ENCODE measurements around the gene ZNF154. TPM values are rescaled to one million over a fixed set of nuclear protein-coding genes. Genes with fewer than 3 reads are reported as not detected.
A peak's percentile ranks its signal among the peaks of the same experiment; 100 is the strongest.

ZNF154 gene
- total RNA-seq, 2 donors from 2014 or later = 15.9 to 21.2 TPM

GRCh38 chr19:57653689-57654088 is 55.3 kb downstream of the ZNF154 start:
- Mint-ChIP-seq H3K36me3 (ENCODE audit: low read depth) (no peaks in the 10 kb centered on the region), H3K4me3 (no peak overlapping the region), H3K27ac (no peak overlapping the region), H3K9me3 (peaks cover 11% of the 10 kb centered on the region), H3K27me3 (ENCODE audit: insufficient read depth) (peaks cover 44% of the 10 kb centered on the region), H3K4me1 (peaks cover 5% of the 10 kb centered on the region)
- 83% methylated on average over 2 of the region's 2 CpGs; no CpG with 5 or more reads in 1 of the 2 experiments for WGBS, 2 experiments (ENCODE audit: insufficient coverage in 1 of 2, insufficient read length in 1 of 2)
- Histone ChIP-seq H3K9me3 (ENCODE audit: control insufficient read depth, low read length) (peaks cover 7% of the 10 kb centered on the region), H3K36me3 (ENCODE audit: control insufficient read depth, insufficient read depth, low read length) (no peaks in the 10 kb centered on the region), H3K9ac (ENCODE audit: extremely low read depth, low read length, poor library complexity, severe bottlenecking) (no peak overlapping the region), H3K4me3 (ENCODE audit: low read length) (no peak overlapping the region), H3K27me3 (ENCODE audit: control insufficient read depth, insufficient read depth, low read length, poor library complexity, severe bottlenecking) (peaks cover 34% of the 10 kb centered on the region), H3K27ac (ENCODE audit: low read depth, low read length) (no peak overlapping the region), H3K4me1 (ENCODE audit: control insufficient read depth, insufficient read depth, low read length) (no peaks in the 10 kb centered on the region)
- TF ChIP-seq, protein P1, sequence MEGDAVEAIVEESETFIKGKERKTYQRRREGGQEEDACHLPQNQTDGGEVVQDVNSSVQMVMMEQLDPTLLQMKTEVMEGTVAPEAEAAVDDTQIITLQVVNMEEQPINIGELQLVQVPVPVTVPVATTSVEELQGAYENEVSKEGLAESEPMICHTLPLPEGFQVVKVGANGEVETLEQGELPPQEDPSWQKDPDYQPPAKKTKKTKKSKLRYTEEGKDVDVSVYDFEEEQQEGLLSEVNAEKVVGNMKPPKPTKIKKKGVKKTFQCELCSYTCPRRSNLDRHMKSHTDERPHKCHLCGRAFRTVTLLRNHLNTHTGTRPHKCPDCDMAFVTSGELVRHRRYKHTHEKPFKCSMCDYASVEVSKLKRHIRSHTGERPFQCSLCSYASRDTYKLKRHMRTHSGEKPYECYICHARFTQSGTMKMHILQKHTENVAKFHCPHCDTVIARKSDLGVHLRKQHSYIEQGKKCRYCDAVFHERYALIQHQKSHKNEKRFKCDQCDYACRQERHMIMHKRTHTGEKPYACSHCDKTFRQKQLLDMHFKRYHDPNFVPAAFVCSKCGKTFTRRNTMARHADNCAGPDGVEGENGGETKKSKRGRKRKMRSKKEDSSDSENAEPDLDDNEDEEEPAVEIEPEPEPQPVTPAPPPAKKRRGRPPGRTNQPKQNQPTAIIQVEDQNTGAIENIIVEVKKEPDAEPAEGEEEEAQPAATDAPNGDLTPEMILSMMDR (conservative IDR thresholded peaks at IDR 0.05) = no peak
- no peak for DNase-seq

DNA sequence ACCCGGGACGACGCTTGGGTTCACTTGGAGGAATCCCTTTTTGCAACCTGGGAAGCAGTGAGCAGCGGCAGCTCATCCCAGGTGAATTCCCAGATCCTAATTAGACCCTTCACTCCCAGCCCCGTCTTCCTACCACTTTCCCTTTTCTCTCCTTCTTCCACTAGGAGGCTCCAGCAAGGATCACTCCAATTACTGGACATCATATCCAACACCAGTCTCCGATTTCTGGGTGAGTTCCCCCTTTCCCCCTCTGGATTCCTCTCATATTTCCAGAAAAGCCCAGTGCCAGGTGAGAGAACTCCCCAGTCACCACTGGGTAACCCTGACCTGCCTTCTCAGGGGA is 57.4 kb downstream of the ZNF154 start:
- no peak overlapping the region for H3K27ac Mint-ChIP-seq
- 77 to 100% methylated on average over 1 to 6 of the region's 6 CpGs for WGBS, 2 experiments (ENCODE audit: insufficient coverage in 1 of 2, insufficient read length in 1 of 2)
- Histone ChIP-seq H3K4me3 (ENCODE audit: low read length) (no peak overlapping the region), H3K27me3 (ENCODE audit: control insufficient read depth, insufficient read depth, low read length, poor library complexity, severe bottlenecking) (peaks cover 19% of the 10 kb centered on the region), H3K27ac (ENCODE audit: low read depth, low read length) (no peak overlapping the region), H3K4me1 (ENCODE audit: control insufficient read depth, insufficient read depth, low read length) (no peaks in the 10 kb centered on the region), H3K36me3 (ENCODE audit: control insufficient read depth, insufficient read depth, low read length) (no peaks in the 10 kb centered on the region), H3K9ac (ENCODE audit: extremely low read depth, low read length, poor library complexity, severe bottlenecking) (no peak overlapping the region), H3K9me3 (ENCODE audit: control insufficient read depth, low read length) (peaks cover 7% of the 10 kb centered on the region)
- TF ChIP-seq, protein P1 (conservative IDR thresholded peaks at IDR 0.05) = peak; percentile 46
- H3K4me3 Mint-ChIP-seq = no peak overlapping the region
- H3K4me1 Mint-ChIP-seq = peaks cover 5% of the 10 kb centered on the region
- DNase-seq = peak; percentile 55
- peaks cover 45% of the 10 kb centered on the region for H3K27me3 Mint-ChIP-seq (ENCODE audit: insufficient read depth)
- no peaks in the 10 kb centered on the region for H3K36me3 Mint-ChIP-seq (ENCODE audit: low read depth)
- peaks cover 11% of the 10 kb centered on the region for H3K9me3 Mint-ChIP-seq

DNA sequence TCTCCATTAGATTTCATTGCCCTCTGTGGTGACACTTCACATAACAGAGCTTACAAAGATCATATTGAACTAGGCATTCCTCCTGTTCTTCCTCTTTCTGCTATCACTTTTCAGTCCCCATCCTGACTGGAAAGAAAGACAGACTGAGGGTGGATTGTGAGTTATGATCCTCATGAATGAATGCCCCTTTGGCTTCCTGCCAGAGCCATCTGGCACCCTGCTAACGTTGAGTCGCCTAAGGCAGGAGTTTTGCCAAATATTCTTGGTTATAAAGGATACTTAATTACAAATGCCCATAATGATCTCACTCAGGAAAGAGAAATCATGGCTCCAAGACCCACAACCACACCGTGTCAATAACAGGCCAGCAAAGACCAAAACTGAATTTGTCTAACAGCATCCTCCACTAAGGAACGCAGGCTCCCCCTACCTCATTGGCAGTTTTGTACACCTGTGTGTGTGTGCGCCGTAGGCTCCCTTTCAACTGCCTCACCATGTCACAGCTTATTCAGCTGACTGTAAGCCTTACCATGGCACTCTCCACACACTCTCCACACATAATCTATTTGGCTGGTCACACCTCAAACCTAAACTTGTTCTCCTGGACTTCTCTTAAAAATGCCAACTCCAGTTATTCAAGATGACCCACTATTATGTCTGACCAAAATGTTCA is 60.5 kb downstream of the ZNF154 start:
- Mint-ChIP-seq H3K9me3 (peaks cover 18% of the 10 kb centered on the region), H3K4me3 (no peak overlapping the region), H3K27me3 (ENCODE audit: insufficient read depth) (peaks cover 20% of the 10 kb centered on the region), H3K36me3 (ENCODE audit: low read depth) (peaks cover 6% of the 10 kb centered on the region), H3K4me1 (peaks cover 5% of the 10 kb centered on the region), H3K27ac (no peak overlapping the region)
- no peaks in the 10 kb centered on the region for H3K4me1 ChIP-seq (ENCODE audit: control insufficient read depth, insufficient read depth, low read length)
- no peaks in the 10 kb centered on the region for H3K36me3 ChIP-seq (ENCODE audit: control insufficient read depth, insufficient read depth, low read length)
- H3K9me3 ChIP-seq (ENCODE audit: control insufficient read depth, low read length) = peaks cover under 1% of the 10 kb centered on the region
- TF ChIP-seq, protein P1 (conservative IDR thresholded peaks at IDR 0.05) = no peak
- H3K4me3 ChIP-seq (ENCODE audit: low read length) = no peak overlapping the region
- H3K27ac ChIP-seq (ENCODE audit: low read depth, low read length) = no peak overlapping the region
- 60 to 85% methylated on average over 3 to 6 of the region's 6 CpGs for WGBS, 2 experiments (ENCODE audit: insufficient coverage in 1 of 2, insufficient read length in 1 of 2)
- H3K27me3 ChIP-seq (ENCODE audit: control insufficient read depth, insufficient read depth, low read length, poor library complexity, severe bottlenecking) = peaks cover under 1% of the 10 kb centered on the region
- DNase-seq = no peak
- no peak overlapping the region for H3K9ac ChIP-seq (ENCODE audit: extremely low read depth, low read length, poor library complexity, severe bottlenecking)

Other genes starting within 250 kb of the ZNF154 start
- 10 to 100 TPM in 1 of 2 donors, 1 to 10 TPM in 1; 9.1 to 11.8 TPM for gene ZNF772, start 231.6 kb downstream of the ZNF154 start, total RNA-seq
- gene ZNF419, start 221.5 kb downstream of the ZNF154 start, total RNA-seq = 10 to 100 TPM; 16.8 to 17.0 TPM
- 10 to 100 TPM in 1 of 2 donors, 1 to 10 TPM in 1; 7.9 to 12.4 TPM for gene ZNF773, start 209.3 kb downstream of the ZNF154 start, total RNA-seq
- 10 to 100 TPM in 1 of 2 donors, 1 to 10 TPM in 1; 9.5 to 14.0 TPM for gene ZNF549, start 181.8 kb downstream of the ZNF154 start, total RNA-seq
- gene ZNF550, start 149.3 kb downstream of the ZNF154 start, total RNA-seq = 10 to 100 TPM; 12.3 to 16.2 TPM
- gene ZNF416, start 130.3 kb downstream of the ZNF154 start, total RNA-seq = 1 to 10 TPM; 8.0 to 9.1 TPM
- gene ZIK1, start 125.1 kb downstream of the ZNF154 start, total RNA-seq = 10 to 100 TPM; 15.8 to 25.7 TPM
- 10 to 100 TPM in 1 of 2 donors, 1 to 10 TPM in 1; 5.6 to 10.1 TPM for gene ZNF530, start 109.3 kb downstream of the ZNF154 start, total RNA-seq
- gene ZNF134, start 95.0 kb downstream of the ZNF154 start, total RNA-seq = 10 to 100 TPM; 30.8 to 37.5 TPM
- 10 to 100 TPM; 17.4 to 20.7 TPM for gene ZNF211, start 76.0 kb downstream of the ZNF154 start, total RNA-seq
- not detected for gene ZSCAN4, start 40.3 kb downstream of the ZNF154 start, total RNA-seq
- 10 to 100 TPM; 15.2 to 19.0 TPM for gene ZNF551, start 27.2 kb downstream of the ZNF154 start, total RNA-seq
- gene ZNF671, start 18.4 kb upstream of the ZNF154 start, total RNA-seq = 1 to 10 TPM; 6.0 to 9.6 TPM
- 10 to 100 TPM; 16.2 to 21.4 TPM for gene ZNF776, start 37.6 kb upstream of the ZNF154 start, total RNA-seq
- gene ZNF586, start 60.5 kb upstream of the ZNF154 start, total RNA-seq = 10 to 100 TPM; 15.1 to 17.0 TPM
- gene ZNF552, start 105.7 kb upstream of the ZNF154 start, total RNA-seq = 10 to 100 TPM; 17.4 to 18.8 TPM
- 10 to 100 TPM; 37.0 to 39.9 TPM for gene ZNF587B, start 121.1 kb upstream of the ZNF154 start, total RNA-seq
- gene ZNF587, start 140.7 kb upstream of the ZNF154 start, total RNA-seq = 10 to 100 TPM; 64.1 to 98.1 TPM
- gene ZNF814, start 179.8 kb upstream of the ZNF154 start, total RNA-seq = 10 to 100 TPM; 54.7 to 63.0 TPM
- gene ZNF417, start 207.4 kb upstream of the ZNF154 start, total RNA-seq = 10 to 100 TPM; 16.5 to 30.9 TPM
- 10 to 100 TPM; 21.5 to 29.6 TPM for gene ZNF418, start 226.2 kb upstream of the ZNF154 start, total RNA-seq
- 10 to 100 TPM; 10.4 to 11.0 TPM for gene ZNF256, start 238.5 kb upstream of the ZNF154 start, total RNA-seq

Measured in endodermal cell (in vitro differentiated cells).